IMR-90 (cell line): ENCODE measurements around the gene MYO1C. TPM values are rescaled to one million over a fixed set of nuclear protein-coding genes. Genes with fewer than 3 reads are reported as not detected.
"Not testable (repeated sequence)": the region's sequence is repeated elsewhere in the genome, so short reads cannot be mapped to it uniquely, and the experiment has no call there.

Experiments
- ATAC-seq: fragments of 200-7000 bp; cut with Tn5 transposase; 2 replicates; pipeline ENCODE4 v1.9.1; 2020; ENCODE audit warnings: low read depth, mild to moderate bottlenecking, moderate library complexity
- BruUV-seq: library from RNA; stranded (reverse); fragments of 400-500 nt; replicated peaks from 2 replicates; lab custom pipeline; 2021; lab: Mats Ljungman, UMichigan
- CTCF ChIA-PET: fragments of 300-600 bp; formaldehyde crosslinking; extraction: SDS; loops from one replicate; lab custom pipeline; 2021; ENCODE audit warnings: antibody characterized with exemption; lab: Yijun Ruan, JAX
- POLR2A ChIA-PET: fragments of 300-600 bp; sonication (Branson Sonifier 250); formaldehyde crosslinking; loops from one replicate; lab custom pipeline; 2022; ENCODE audit warnings: antibody characterized with exemption; ENCODE audit not compliant: unreplicated experiment; lab: Charles Lee
- DNase-seq: peaks from one replicate; pipeline ENCODE4 v3.0.0; 2013
- H2AFZ ChIP-seq: replicated peaks from 2 replicates; pipeline ENCODE3; 2013; ENCODE audit warnings: low read length, mild to moderate bottlenecking; ENCODE audit not compliant: poor library complexity
- H2AK5ac ChIP-seq: 2 replicates; pipeline ENCODE4 v1.6.1; 2013; ENCODE audit warnings: low read depth, low read length, inconsistent platforms
- H2AK9ac ChIP-seq: replicated peaks from 2 replicates; pipeline ENCODE3; 2013; ENCODE audit warnings: mild to moderate bottlenecking, low read depth, low read length, moderate library complexity; ENCODE audit not compliant: poor library complexity
- H2BK120ac ChIP-seq: 2 replicates; pipeline ENCODE4 v1.6.1; 2013; ENCODE audit warnings: low read depth, low read length, inconsistent platforms
- H2BK15ac ChIP-seq: 3 replicates; pipeline ENCODE4 v1.6.1; 2013; ENCODE audit warnings: low read depth, low read length, inconsistent platforms
- H2BK20ac ChIP-seq: 2 replicates; pipeline ENCODE4 v1.6.1; 2013; ENCODE audit warnings: low read depth, mild to moderate bottlenecking, inconsistent platforms, low read length, moderate library complexity
- H2BK5ac ChIP-seq: 2 replicates; pipeline ENCODE4 v1.6.1; 2013; ENCODE audit warnings: mild to moderate bottlenecking, low read depth, low read length, inconsistent platforms; ENCODE audit not compliant: poor library complexity, severe bottlenecking
- H3K14ac ChIP-seq: replicated peaks from 2 replicates; pipeline ENCODE4 v1.6.1; 2013; ENCODE audit warnings: low read depth, low read length, inconsistent platforms
- H3K18ac ChIP-seq: 2 replicates; pipeline ENCODE4 v1.6.1; 2013; ENCODE audit warnings: low read depth, low read length, control low read depth
- H3K23ac ChIP-seq: 2 replicates; pipeline ENCODE4 v1.6.1; 2013; ENCODE audit warnings: low read depth, low read length, inconsistent platforms
- H3K27ac ChIP-seq: 2 replicates; pipeline ENCODE4 v1.5.1; 2013; ENCODE audit warnings: mild to moderate bottlenecking, control low read depth, low read length; ENCODE audit not compliant: insufficient read depth
- H3K27me3 ChIP-seq: 2 replicates; pipeline ENCODE4 v1.6.1; 2013; ENCODE audit warnings: low read length; ENCODE audit not compliant: control insufficient read depth, insufficient read depth
- H3K36me3 ChIP-seq: 2 replicates; pipeline ENCODE4 v1.6.1; 2013; ENCODE audit warnings: low read length, mixed read lengths; ENCODE audit not compliant: control insufficient read depth, insufficient read depth
- H3K4ac ChIP-seq: 2 replicates; pipeline ENCODE4 v1.6.1; 2013; ENCODE audit warnings: low read depth, low read length, inconsistent platforms
- H3K4me1 ChIP-seq: 2 replicates; pipeline ENCODE4 v1.6.1; 2013; ENCODE audit warnings: low read length, mixed read lengths; ENCODE audit not compliant: control insufficient read depth, insufficient read depth
- H3K4me2 ChIP-seq: 2 replicates; pipeline ENCODE4 v1.6.1; 2013; ENCODE audit warnings: low read depth, mild to moderate bottlenecking, control low read depth, low read length, moderate library complexity
- H3K4me3 ChIP-seq: 2 replicates; pipeline ENCODE4 v1.5.1; 2013; ENCODE audit warnings: low read depth, mild to moderate bottlenecking, control low read depth, low read length, moderate library complexity; ENCODE audit not compliant: insufficient read depth
- H3K56ac ChIP-seq: 2 replicates; pipeline ENCODE4 v1.6.1; 2013; ENCODE audit warnings: low read length, inconsistent platforms; ENCODE audit not compliant: insufficient read depth; ENCODE audit errors: extremely low read depth
- H3K79me1 ChIP-seq, 2 experiments: 2 replicates each; pipeline ENCODE4 v1.6.1; 2013; ENCODE audit warnings: low read length in 2 of 2, inconsistent platforms in 1 of 2, low read depth in 1 of 2
- H3K9ac ChIP-seq: 2 replicates; pipeline ENCODE4 v1.6.1; 2013; ENCODE audit warnings: low read depth, low read length, control low read depth
- H3K9me1 ChIP-seq: 2 replicates; pipeline ENCODE4 v1.6.1; 2013; ENCODE audit warnings: low read length, inconsistent platforms; ENCODE audit not compliant: insufficient read depth
- H3K9me3 ChIP-seq: 2 replicates; pipeline ENCODE4 v1.6.1; 2013; ENCODE audit warnings: low read length; ENCODE audit not compliant: control insufficient read depth, insufficient read depth
- H4K20me1 ChIP-seq: 2 replicates; pipeline ENCODE4 v1.6.1; 2013; ENCODE audit warnings: low read length, inconsistent platforms; ENCODE audit not compliant: insufficient read depth
- H4K5ac ChIP-seq: 2 replicates; pipeline ENCODE4 v1.6.1; 2013; ENCODE audit warnings: mild to moderate bottlenecking, low read depth, low read length, control low read depth
- H4K8ac ChIP-seq, 2 experiments: 2 replicates each; pipeline ENCODE4 v1.6.1; 2013; ENCODE audit warnings: low read depth in 2 of 2, low read length in 2 of 2, control low read depth in 1 of 2, inconsistent platforms in 1 of 2
- H4K91ac ChIP-seq: 2 replicates; pipeline ENCODE4 v1.6.1; 2013; ENCODE audit warnings: low read depth, low read length, inconsistent platforms; ENCODE audit not compliant: insufficient read depth
- WGBS, 2 experiments: methylation state at CpG; one replicate each; pipeline versions ENCODE4 v1.1.5 to v1.1.7; 2013; ENCODE audit warnings: missing lambda C conversion rate in 2 of 2; ENCODE audit not compliant: insufficient read length in 1 of 2; ENCODE audit errors: extremely low coverage in 2 of 2; 5-methylcytosine and 5-hydroxymethylcytosine counted together
- dilution Hi-C: fragments of 300-500 bp; cut with HindIII; formaldehyde crosslinking; loops from one replicate; pipeline ENCODE4 v1.14.3; 2018; ENCODE audit warnings: low sequenced_read_pairs; ENCODE audit not compliant: unreplicated experiment
- in situ Hi-C: fragments of 300-500 bp; cut with MboI; formaldehyde crosslinking; loops from 3 replicates; pipeline ENCODE4 v1.14.3; 2019; ENCODE audit warnings: low sequenced_read_pairs, inconsistent platforms, mixed read lengths
- intact Hi-C: fragments of 100-400 bp; cut with micrococcal nuclease; formaldehyde crosslinking; loops from 2 replicates; pipeline ENCODE4 v1.10.0; 2022
- polyA plus RNA-seq, 3 experiments: library from polyadenylated mRNA; depleted of rRNA; stranded (reverse); fragments of >200 nt; gene quantifications; 2 replicates each; pipeline ENCODE4 v1.2.3, GENCODE V29; 2012; ENCODE audit warnings: low replicate concordance in 1 of 3
- total RNA-seq: library from RNA; depleted of rRNA; stranded (reverse); fragments of >200 nt; gene quantifications from 2 replicates; pipeline ENCODE4 v1.2.3, GENCODE V29; 2012

MYO1C gene
- total and polyA plus RNA-seq, 2 of the 4 experiments (the other 2 are of a cell fraction), result 162 to 196 TPM

DNA sequence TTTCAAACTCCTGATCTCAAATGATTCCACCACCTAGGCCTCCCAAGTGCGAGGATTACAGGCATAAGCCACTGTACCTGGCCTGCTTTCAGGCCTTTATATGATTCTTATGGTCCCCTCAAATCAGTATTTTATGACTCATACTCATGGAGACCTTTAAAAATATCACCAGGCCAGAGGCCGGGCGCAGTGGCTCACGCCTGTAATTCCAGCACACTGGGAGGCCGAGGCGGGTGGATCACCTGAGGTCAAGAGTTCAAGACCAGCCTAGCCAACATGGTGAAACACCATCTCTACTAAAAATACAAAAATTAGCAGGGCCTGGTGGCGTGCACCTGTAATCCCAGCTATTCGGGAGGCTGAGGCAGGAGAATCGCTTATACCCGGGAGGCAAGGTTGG is 74.0 kb downstream of the MYO1C start:
- H4K5ac ChIP-seq, dilution Hi-C loops, H2BK20ac ChIP-seq, H2BK15ac ChIP-seq, H3K4me3 ChIP-seq, H4K8ac ChIP-seq, H3K56ac ChIP-seq, H3K4me2 ChIP-seq, POLR2A ChIA-PET, H3K9ac ChIP-seq, H4K91ac ChIP-seq, DNase-seq, H3K9me3 ChIP-seq, BruUV-seq, H3K27me3 ChIP-seq, H3K18ac ChIP-seq, H3K14ac ChIP-seq, H2AFZ ChIP-seq, CTCF ChIA-PET, in situ Hi-C loops, H2AK9ac ChIP-seq, H2AK5ac ChIP-seq, intact Hi-C loops, H2BK120ac ChIP-seq, ATAC-seq, H2BK5ac ChIP-seq, H3K27ac ChIP-seq, H3K23ac ChIP-seq, H3K4ac ChIP-seq, H3K4me1 ChIP-seq: not testable (repeated sequence)
- Histone ChIP-seq H3K36me3 (peaks cover 14% of the 10 kb centered on the region), H3K9me1 (peaks cover 17% of the 10 kb centered on the region), H3K79me1 (peaks cover 6 to 72% of the 10 kb centered on the region in 2 experiments), H4K20me1 (peaks cover 31% of the 10 kb centered on the region)
- 96% methylated on average over 9 of the region's 10 CpGs; no CpG with 5 or more reads in 1 of the 2 experiments for WGBS, 2 experiments
